HG03354 (cell line): Measurements from ENCODE around the gene ANO3.
"Not testable (repeated sequence)": the region's sequence is repeated elsewhere in the genome, so short reads cannot be mapped to it uniquely, and the experiment has no call there.

Experiments used
- ATAC-seq: cut with Tn5 transposase; IDR thresholded peaks from one replicate; pipeline ENCODE4 v1.9.1; 2021; ENCODE audit warnings: mild to moderate bottlenecking; ENCODE audit not compliant: unreplicated experiment, poor library complexity, severe bottlenecking

ANO3 gene

GRCh38 chr11:26558190-26558589 lies 226.3 kb downstream of the ANO3 start:
- ATAC-seq = no peak

- no peak for ATAC-seq
These were observed 237.7 kb downstream of the ANO3 start for GRCh38 chr11:26569646-26570045.

GRCh38 chr11:26571861-26572654 lies 240.1 kb downstream of the ANO3 start, which contains the start of gene MUC15:
MUC15 (minus strand) TSS chr11:26572263; CDS start chr11:26567094, 5,169 bp downstream.
- ATAC-seq = no peak

- ATAC-seq = no peak
These were observed 241.0 kb downstream of the ANO3 start for GRCh38 chr11:26572770-26573402.

- no peak for ATAC-seq
These were observed 242.0 kb downstream of the ANO3 start for GRCh38 chr11:26573896-26574295.

- ATAC-seq = no peak
These were observed 244.0 kb downstream of the ANO3 start for GRCh38 chr11:26575946-26576345.

- no peak for ATAC-seq
These were observed 247.2 kb downstream of the ANO3 start for GRCh38 chr11:26578998-26579661.

GRCh38 chr11:26579683-26580082 lies 247.8 kb downstream of the ANO3 start:
- no peak for ATAC-seq

GRCh38 chr11:26580929-26581328 lies 249.0 kb downstream of the ANO3 start:
- no peak for ATAC-seq

GRCh38 chr11:26583550-26583949 lies 251.6 kb downstream of the ANO3 start:
- no peak for ATAC-seq

GRCh38 chr11:26584818-26585217 lies 252.9 kb downstream of the ANO3 start:
- no peak for ATAC-seq

- ATAC-seq = no peak
These were observed 255.1 kb downstream of the ANO3 start for GRCh38 chr11:26587073-26587472.

GRCh38 chr11:26593691-26594090 lies 261.8 kb downstream of the ANO3 start:
- no peak for ATAC-seq

- ATAC-seq = not testable (repeated sequence)
These were observed 263.4 kb downstream of the ANO3 start for GRCh38 chr11:26595207-26595865.

- not testable (repeated sequence) for ATAC-seq
These were observed 265.2 kb downstream of the ANO3 start for GRCh38 chr11:26597049-26597689.

- no peak for ATAC-seq
These were observed 266.0 kb downstream of the ANO3 start for GRCh38 chr11:26597899-26598298.

GRCh38 chr11:26599425-26599824 lies 267.5 kb downstream of the ANO3 start:
- ATAC-seq = no peak

GRCh38 chr11:26599876-26600434 lies 268.0 kb downstream of the ANO3 start:
- no peak for ATAC-seq

GRCh38 chr11:26607725-26608506 lies 276.0 kb downstream of the ANO3 start:
- ATAC-seq = no peak
